Activated CD4-positive, alpha-beta T cell treated with anti-CD3 and anti-CD28 coated beads for 36 hours (primary cell): ENCODE results near the gene ATP8B2. TPM values are rescaled to one million over a fixed set of nuclear protein-coding genes. Genes with fewer than 3 reads are reported as not detected.
"Not testable (repeated sequence)": the region's sequence is repeated elsewhere in the genome, so short reads cannot be mapped to it uniquely, and the experiment has no call there.

Source experiments
- ATAC-seq: fragments of 200-7000 bp; cut with Tn5 transposase; one replicate; pipeline ENCODE4 v1.10.0; 2021; ENCODE audit warnings: mild to moderate bottlenecking, moderate library complexity
- CTCF ChIA-PET: fragments of 350-600 bp; sonication (Branson Sonifier 250); formaldehyde crosslinking; loops from one replicate; lab custom pipeline; 2021; ENCODE audit warnings: antibody characterized with exemption; lab: Charles Lee
- POLR2A ChIA-PET: fragments of 350-600 bp; sonication (Branson Sonifier 250); formaldehyde crosslinking; loops from one replicate; lab custom pipeline; 2021; ENCODE audit warnings: antibody characterized with exemption, inconsistent platforms; lab: Charles Lee
- DNase-seq: peaks from one replicate; pipeline ENCODE4 v3.0.0-alpha.2; 2020
- H3K27ac Mint-ChIP-seq: one replicate; pipeline ENCODE4 v1.8.0; 2021; ENCODE audit warnings: mixed read lengths
- H3K27me3 Mint-ChIP-seq: one replicate; pipeline ENCODE4 v1.8.0; 2021; ENCODE audit warnings: mixed read lengths
- H3K36me3 Mint-ChIP-seq: one replicate; pipeline ENCODE4 v1.8.0; 2021; ENCODE audit warnings: low read depth, mixed read lengths
- H3K4me1 Mint-ChIP-seq: one replicate; pipeline ENCODE4 v1.8.0; 2021; ENCODE audit warnings: mixed read lengths
- H3K4me3 Mint-ChIP-seq: one replicate; pipeline ENCODE4 v1.8.0; 2021; ENCODE audit warnings: mild to moderate bottlenecking, moderate library complexity, mixed read lengths
- H3K9me3 Mint-ChIP-seq: one replicate; pipeline ENCODE4 v1.8.0; 2021; ENCODE audit warnings: low read depth, mixed read lengths
- intact Hi-C, 2 experiments: fragments of 100-400 bp; cut with DNase I in 1 of 2; cut with micrococcal nuclease in 1 of 2; formaldehyde crosslinking; loops; one replicate each; pipeline versions ENCODE4 v1.14.2 to v1.15.1; 2022 to 2024; cut with DNase I, micrococcal nuclease
- total RNA-seq, 2 experiments: library from RNA; stranded (reverse); gene quantifications; one replicate each; pipeline ENCODE4 v1.2.3, GENCODE V29; 2021

Gene ATP8B2
- total RNA-seq: 10 to 100 TPM; 48.2 TPM

DNA sequence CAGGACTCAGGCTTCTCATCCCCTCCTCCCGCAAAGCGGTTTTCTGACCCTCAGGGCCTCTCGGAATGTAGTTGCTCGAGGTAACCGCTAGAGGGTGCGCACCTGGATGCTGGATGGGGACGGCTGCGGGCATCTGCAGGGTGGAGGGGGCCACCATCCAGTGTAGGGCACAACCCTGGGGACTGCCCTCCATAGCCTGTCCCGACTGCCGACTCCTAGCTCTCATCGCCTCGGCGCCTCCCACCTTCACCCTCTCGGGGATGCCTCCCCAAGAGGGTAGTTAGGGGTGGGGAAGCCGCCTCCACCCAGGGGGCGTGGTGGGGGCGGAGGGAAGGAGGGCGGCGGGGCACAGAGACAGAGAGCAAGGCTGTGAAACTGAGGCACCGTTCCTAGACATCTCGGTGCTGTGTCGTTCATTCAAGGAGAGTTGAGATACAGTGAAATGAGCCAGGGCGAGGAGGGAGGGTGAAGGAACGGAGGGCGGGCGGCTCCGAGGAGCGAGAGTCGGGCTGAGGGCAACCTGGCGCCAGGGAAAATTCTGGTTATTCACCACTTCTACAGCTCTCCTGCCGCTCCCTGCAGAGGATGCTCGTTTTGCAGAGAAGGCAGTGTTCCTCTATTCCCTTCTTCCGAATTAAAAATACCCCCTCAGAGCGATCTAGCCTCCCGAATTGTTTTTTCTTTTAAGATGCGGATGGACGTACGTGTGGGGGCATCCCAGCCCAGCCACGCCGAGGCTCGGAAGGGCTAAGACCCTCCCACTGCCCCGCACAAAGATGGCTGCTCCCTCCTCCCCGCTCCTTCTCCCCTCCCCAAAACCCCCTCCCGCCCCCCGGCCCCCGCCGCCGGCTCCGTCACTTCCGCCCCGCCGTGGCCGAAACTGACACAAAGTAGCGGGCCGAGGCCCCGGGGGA lies at the start of gene ATP8B2:
Gene ATP8B2 (plus strand): TSS at position 857 of the 914 bp plus-strand sequence. CDS start 2,617 bp downstream, outside the sequence.
- Mint-ChIP-seq H3K36me3 (peaks cover 4% of the 10 kb centered on the region), H3K27ac (peak within 1 kb of the TSS; percentile 94), H3K4me3 (peak within 1 kb of the TSS; percentile 99), H3K9me3 (no peaks in the 10 kb centered on the region), H3K4me1 (peaks cover 39% of the 10 kb centered on the region), H3K27me3 (no peaks in the 10 kb centered on the region)
- ChIA-PET POLR2A (interaction anchor here (1.4 kb wide), 1 partner anchor 10 kb away, joined by 6 read pairs; no protein-coding TSS in a partner anchor), CTCF (interaction anchor here (0.6 to 5.9 kb wide), 16 partner anchors 9 to 221 kb away, joined by 3 to 99 read pairs (median 4); no protein-coding TSS in a partner anchor)
- DNase-seq (peak; percentile 92), ATAC-seq (peak; percentile 70)
- intact Hi-C loops: loop anchor here (1.0 to 5.0 kb wide), 9 partner anchors 10 to 676 kb away; partner anchors contain the start of genes ILF2 (in 1 of the 2), RPS27 (in 1 of the 2) and UBAP2L (in 1 of the 2)

- H3K27me3 Mint-ChIP-seq: no peaks in the 10 kb centered on the region
- peak; percentile 63 for DNase-seq
- H3K9me3 Mint-ChIP-seq: no peaks in the 10 kb centered on the region
- ChIA-PET POLR2A (no interaction called here), CTCF (interaction anchor here (0.6 to 3.0 kb wide), 11 partner anchors 21 to 334 kb away, joined by 3 to 29 read pairs (median 5); no protein-coding TSS in a partner anchor)
- ATAC-seq: no peak
- no peak overlapping the region for H3K4me3 Mint-ChIP-seq
- H3K4me1 Mint-ChIP-seq: peaks cover 20% of the 10 kb centered on the region
- no peak overlapping the region for H3K27ac Mint-ChIP-seq
- intact Hi-C loops: loop anchor here in 1 of 2 experiments (1.0 kb wide), 1 partner anchor 202 kb away; no protein-coding TSS in a partner anchor
- H3K36me3 Mint-ChIP-seq: peaks cover 39% of the 10 kb centered on the region
Observed at GRCh38 chr1:154276797-154277196, 48.5 kb upstream of the ATP8B2 start.

DNA sequence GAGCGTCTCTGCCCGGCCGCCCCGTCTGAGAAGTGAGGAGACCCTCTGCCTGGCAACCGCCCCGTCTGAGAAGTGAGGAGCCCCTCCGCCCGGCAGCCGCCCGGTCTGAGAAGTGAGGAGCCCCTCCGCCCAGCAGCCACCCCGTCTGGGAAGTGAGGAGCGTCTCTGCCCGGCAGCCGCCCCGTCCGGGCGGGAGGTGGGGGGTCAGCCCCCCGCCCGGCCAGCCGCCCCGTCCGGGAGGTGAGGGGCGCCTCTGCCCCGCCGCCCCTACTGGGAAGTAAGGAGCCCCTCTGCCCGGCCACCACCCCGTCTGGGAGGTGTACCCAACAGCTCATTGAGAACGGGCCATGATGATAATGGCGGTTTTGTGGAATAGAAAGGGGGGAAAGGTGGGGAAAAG lies 37.7 kb upstream of the ATP8B2 start:
- DNase-seq, POLR2A ChIA-PET, H3K27ac Mint-ChIP-seq, CTCF ChIA-PET, H3K4me3 Mint-ChIP-seq, ATAC-seq, H3K4me1 Mint-ChIP-seq, H3K9me3 Mint-ChIP-seq, intact Hi-C loops, H3K36me3 Mint-ChIP-seq, H3K27me3 Mint-ChIP-seq: not testable (repeated sequence)

- no peaks in the 10 kb centered on the region for H3K36me3 Mint-ChIP-seq
- no peak overlapping the region for H3K27ac Mint-ChIP-seq
- no peak overlapping the region for H3K4me3 Mint-ChIP-seq
- H3K4me1 Mint-ChIP-seq: no peaks in the 10 kb centered on the region
- CTCF ChIA-PET: interaction anchor here (0.7 kb wide), 1 partner anchor 17 kb away, joined by 3 read pairs; no protein-coding TSS in a partner anchor
- no peaks in the 10 kb centered on the region for H3K27me3 Mint-ChIP-seq
- intact Hi-C loops: no loop called here
- ATAC-seq (no peak), DNase-seq (no peak)
- POLR2A ChIA-PET: no interaction called here
- H3K9me3 Mint-ChIP-seq: peaks cover 4% of the 10 kb centered on the region
Observed at GRCh38 chr1:154288661-154289060, 36.7 kb upstream of the ATP8B2 start.

DNA sequence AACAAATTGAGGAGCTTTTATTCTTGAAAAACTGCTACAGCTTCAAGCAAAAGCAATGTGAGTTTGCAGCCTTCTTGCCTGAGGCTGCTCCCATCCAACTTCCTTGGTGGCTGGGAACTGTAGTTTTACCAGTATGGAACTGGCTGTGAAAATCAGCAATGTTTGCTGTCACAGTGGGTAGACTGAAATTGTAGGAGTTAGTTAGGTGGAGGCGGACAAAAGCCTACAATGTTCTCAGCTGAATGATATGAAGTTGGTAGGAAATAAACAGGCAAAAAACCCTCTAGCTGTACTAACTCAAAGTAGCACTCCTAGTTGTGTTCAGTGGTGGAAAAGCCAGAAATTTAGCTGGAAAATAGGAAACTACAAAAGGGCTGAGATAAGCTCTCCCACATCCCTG lies 34.4 kb upstream of the ATP8B2 start:
- no peak for ATAC-seq
- DNase-seq: no peak
- ChIA-PET CTCF (interaction anchor here (0.5 to 0.6 kb wide), 2 partner anchors 20 to 1582 kb away, joined by 3 read pairs; no protein-coding TSS in a partner anchor), POLR2A (interaction anchor here (0.6 kb wide), 1 partner anchor 501 kb away, joined by 4 read pairs; no protein-coding TSS in a partner anchor)
- H3K4me3 Mint-ChIP-seq: no peak overlapping the region
- H3K4me1 Mint-ChIP-seq: no peaks in the 10 kb centered on the region
- H3K27me3 Mint-ChIP-seq: no peaks in the 10 kb centered on the region
- intact Hi-C loops: no loop called here
- peaks cover 3% of the 10 kb centered on the region for H3K36me3 Mint-ChIP-seq
- H3K9me3 Mint-ChIP-seq: peaks cover 11% of the 10 kb centered on the region
- H3K27ac Mint-ChIP-seq: no peak overlapping the region

DNA sequence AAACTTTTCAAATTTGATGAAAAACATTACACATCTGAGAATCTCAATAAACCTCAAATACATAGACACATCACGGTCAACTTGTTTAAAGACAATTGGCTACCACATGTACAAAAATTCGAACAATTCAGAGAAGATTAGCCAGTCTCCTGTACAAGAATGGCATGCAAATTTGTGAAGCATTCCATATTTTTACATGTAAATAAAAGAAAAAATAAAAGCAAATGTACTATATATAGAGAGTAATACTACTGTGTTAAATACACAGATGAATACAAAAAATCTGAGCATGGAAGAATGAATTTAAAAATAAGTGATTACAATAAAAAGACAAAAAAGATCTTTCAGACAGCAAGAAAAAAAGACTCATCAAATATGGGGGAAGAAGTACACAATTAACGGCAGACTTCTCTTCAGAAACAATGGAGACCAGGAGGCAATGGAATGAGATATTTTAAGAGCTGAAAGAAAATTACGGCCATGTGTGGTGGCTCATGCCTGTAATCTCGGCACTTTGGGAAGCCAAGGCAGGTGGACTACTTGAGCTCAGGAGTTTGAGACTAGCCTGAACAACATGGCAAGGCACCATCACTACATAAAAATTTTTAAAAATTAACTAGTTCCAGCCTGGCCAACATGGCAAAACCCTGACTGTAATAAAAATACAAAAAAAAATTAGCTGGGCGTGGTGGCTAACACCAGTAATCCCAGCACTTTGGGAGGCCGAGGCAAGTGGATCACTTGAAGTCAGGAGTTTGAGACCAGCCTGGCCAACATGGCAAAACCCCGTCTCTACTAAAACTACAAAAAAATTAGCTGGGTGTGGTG lies 29.7 kb upstream of the ATP8B2 start:
- Mint-ChIP-seq H3K36me3 (peaks cover 3% of the 10 kb centered on the region), H3K9me3 (peaks cover 11% of the 10 kb centered on the region), H3K4me3 (no peak overlapping the region), H3K27ac (no peak overlapping the region), H3K4me1 (no peaks in the 10 kb centered on the region), H3K27me3 (no peaks in the 10 kb centered on the region)
- CTCF ChIA-PET: interaction anchor here (1.2 kb wide), 1 partner anchor 9 kb away, joined by 4 read pairs; no protein-coding TSS in a partner anchor
- POLR2A ChIA-PET: interaction anchor here (0.7 kb wide), 1 partner anchor 118 kb away, joined by 8 read pairs; no protein-coding TSS in a partner anchor
- intact Hi-C loops: no loop called here
- no peak for ATAC-seq
- DNase-seq: no peak

- intact Hi-C loops: no loop called here
- DNase-seq: no peak
- H3K9me3 Mint-ChIP-seq: no peaks in the 10 kb centered on the region
- no peak for ATAC-seq
- ChIA-PET POLR2A (no interaction called here), CTCF (interaction anchor here (1.1 kb wide), 1 partner anchor 37 kb away, joined by 3 read pairs; no protein-coding TSS in a partner anchor)
- H3K4me3 Mint-ChIP-seq: no peak overlapping the region
- no peaks in the 10 kb centered on the region for H3K27me3 Mint-ChIP-seq
- H3K27ac Mint-ChIP-seq: no peak overlapping the region
- peaks cover 13% of the 10 kb centered on the region for H3K4me1 Mint-ChIP-seq
- no peaks in the 10 kb centered on the region for H3K36me3 Mint-ChIP-seq
Observed at GRCh38 chr1:154301582-154301981, 23.7 kb upstream of the ATP8B2 start.

DNA sequence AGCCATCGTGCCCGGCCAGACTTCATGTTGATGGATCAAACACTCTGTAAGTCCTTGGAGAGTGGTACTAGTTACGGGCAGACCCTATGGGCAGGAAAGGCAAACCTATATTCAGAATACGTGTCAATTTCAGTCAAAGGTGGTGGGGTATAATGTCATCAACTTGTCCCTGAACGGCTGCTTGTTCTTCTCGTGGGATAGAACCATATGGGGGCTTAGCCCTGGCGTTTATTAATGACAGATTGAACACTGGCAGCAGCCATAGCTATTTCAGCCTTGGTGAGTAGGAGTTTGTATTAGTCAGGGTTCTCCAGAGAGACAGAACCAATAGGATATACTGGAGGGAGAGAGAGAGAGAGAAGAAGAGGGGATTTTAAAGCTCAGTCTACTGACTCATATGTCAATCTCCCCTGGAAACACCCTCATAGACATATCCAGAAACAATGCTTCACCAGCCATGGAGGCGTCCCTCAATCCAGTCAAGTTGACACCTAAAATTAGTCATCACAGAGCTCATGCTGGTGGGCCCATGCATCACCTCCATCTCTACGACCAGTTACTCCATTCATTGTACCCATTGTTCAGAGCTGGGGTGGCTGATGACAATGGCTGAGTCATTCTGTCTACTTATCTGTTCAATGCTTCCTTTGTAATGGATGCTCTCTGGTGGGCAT lies 20.5 kb upstream of the ATP8B2 start:
- no peaks in the 10 kb centered on the region for H3K27me3 Mint-ChIP-seq
- intact Hi-C loops: loop anchor here in 1 of 2 experiments (1.0 kb wide), 1 partner anchor 134 kb away; no protein-coding TSS in a partner anchor
- H3K36me3 Mint-ChIP-seq: no peaks in the 10 kb centered on the region
- H3K9me3 Mint-ChIP-seq: no peaks in the 10 kb centered on the region
- DNase-seq (peak; percentile 81), ATAC-seq (peak; percentile 95)
- H3K4me1 Mint-ChIP-seq: peaks cover 24% of the 10 kb centered on the region
- H3K4me3 Mint-ChIP-seq: no peak overlapping the region
- ChIA-PET POLR2A (interaction anchor here (0.5 to 1.0 kb wide), 6 partner anchors 31 to 671 kb away, joined by 3 to 4 read pairs (median 3); no protein-coding TSS in a partner anchor), CTCF (interaction anchor here (0.5 to 2.8 kb wide), 13 partner anchors 9 to 255 kb away, joined by 3 to 18 read pairs (median 3); partner anchors contain the start of genes ATP8B2 and UBE2Q1)
- H3K27ac Mint-ChIP-seq: peak overlapping the region; percentile 27

GRCh38 chr1:154306151-154306550 lies 19.2 kb upstream of the ATP8B2 start:
- ATAC-seq (no peak), DNase-seq (no peak)
- Mint-ChIP-seq H3K9me3 (no peaks in the 10 kb centered on the region), H3K4me1 (peaks cover 24% of the 10 kb centered on the region), H3K27ac (peak overlapping the region; percentile 23), H3K4me3 (no peak overlapping the region), H3K36me3 (no peaks in the 10 kb centered on the region), H3K27me3 (no peaks in the 10 kb centered on the region)
- intact Hi-C loops: no loop called here
- POLR2A ChIA-PET: no interaction called here
- CTCF ChIA-PET: interaction anchor here (0.7 to 2.8 kb wide), 6 partner anchors 18 to 136 kb away, joined by 3 to 18 read pairs (median 4); partner anchors contain the start of gene ATP8B2

DNA sequence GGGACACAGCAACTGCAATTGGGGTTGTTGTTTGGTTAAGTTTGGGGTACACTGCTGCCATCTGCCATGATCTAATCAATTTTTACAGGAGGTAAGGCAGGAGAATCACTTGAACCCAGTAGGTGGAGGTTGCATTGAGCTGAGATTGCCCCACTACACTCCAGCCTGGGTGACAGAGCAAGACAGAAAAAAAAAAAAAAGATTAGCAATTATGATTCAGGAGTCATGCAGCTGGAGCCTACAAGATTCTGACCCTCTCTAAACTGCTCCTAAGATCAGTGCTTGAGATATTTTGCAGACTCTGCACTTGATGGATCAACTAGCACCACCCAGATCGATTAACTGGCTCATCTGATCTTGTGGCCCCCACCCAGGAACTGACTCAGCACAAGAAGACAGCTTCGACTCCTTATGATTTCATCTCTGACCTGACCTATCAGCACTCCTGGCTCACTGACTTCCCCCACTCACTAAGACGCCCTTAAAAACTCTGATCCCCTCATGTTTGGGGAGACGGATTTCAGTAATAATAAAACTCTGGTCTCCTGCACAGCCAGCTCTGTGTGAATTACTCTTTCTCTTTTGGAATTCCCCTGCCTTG lies 17.6 kb upstream of the ATP8B2 start:
- CTCF ChIA-PET: interaction anchor here (0.5 to 1.2 kb wide), 3 partner anchors 16 to 132 kb away, joined by 3 to 4 read pairs (median 3); no protein-coding TSS in a partner anchor
- DNase-seq: peak; percentile 18
- H3K27me3 Mint-ChIP-seq, intact Hi-C loops, POLR2A ChIA-PET, H3K36me3 Mint-ChIP-seq, H3K4me3 Mint-ChIP-seq, H3K9me3 Mint-ChIP-seq: not testable (repeated sequence)
- ATAC-seq: peak; percentile 2
- Mint-ChIP-seq H3K27ac (peak overlapping the region; percentile 71), H3K4me1 (peaks cover 24% of the 10 kb centered on the region)
